CD1c-positive myeloid dendritic cell (primary cell): ENCODE results near the gene ELAVL2.

Experiments used
- DNase-seq: peaks from one replicate; pipeline ENCODE4 v3.0.0-alpha.2; 2016; ENCODE audit errors: extremely low spot score

ELAVL2 gene

DNA sequence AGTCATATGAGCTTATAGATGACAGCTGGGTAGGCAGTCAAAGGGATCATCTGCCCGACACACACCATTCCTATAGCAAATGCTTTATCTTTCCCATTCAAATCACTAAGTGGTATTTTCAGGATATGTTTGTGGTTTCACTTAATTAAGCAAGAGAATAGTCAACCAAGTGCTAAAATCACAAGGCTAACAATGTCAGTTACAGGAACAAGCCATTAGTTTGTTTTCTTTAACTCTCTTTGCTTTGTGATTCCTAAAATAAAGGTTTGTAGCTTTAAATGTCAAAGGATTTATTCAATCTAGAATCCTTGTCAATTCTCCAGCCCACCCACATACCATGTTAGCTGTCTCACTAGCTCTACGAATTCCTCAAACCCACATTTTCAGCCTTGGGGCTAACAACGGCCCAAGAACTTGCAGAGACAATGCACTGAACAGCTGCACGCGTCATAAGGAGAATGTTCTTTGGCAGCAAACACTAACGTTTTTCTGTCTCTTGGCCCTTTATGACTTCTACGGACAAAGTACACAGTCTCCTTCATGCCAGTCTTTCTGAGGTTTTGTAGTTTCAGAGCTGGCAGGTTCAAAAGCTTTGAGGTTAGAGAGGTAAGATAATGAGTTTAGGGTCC lies 56.6 kb downstream of the ELAVL2 start:
- no peak for DNase-seq

DNA sequence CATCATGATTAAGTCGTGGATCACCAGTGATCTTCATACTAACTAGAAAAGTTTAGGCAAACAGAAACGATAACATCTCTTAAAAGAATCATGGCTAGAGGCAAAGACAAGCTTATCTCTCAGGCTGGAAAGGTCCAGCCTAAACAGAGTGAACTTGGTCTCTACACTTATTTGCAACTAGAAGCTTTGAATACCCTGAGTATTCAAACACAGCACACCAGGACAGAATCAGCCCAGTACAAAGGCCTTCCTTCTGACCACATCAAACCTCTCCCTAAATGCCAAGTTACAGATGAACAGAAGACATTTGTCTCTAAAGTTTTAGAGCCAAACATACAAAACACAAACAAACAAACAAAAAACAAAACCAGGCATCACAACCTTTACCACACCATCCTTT lies 57.2 kb downstream of the ELAVL2 start:
- no peak for DNase-seq

DNA sequence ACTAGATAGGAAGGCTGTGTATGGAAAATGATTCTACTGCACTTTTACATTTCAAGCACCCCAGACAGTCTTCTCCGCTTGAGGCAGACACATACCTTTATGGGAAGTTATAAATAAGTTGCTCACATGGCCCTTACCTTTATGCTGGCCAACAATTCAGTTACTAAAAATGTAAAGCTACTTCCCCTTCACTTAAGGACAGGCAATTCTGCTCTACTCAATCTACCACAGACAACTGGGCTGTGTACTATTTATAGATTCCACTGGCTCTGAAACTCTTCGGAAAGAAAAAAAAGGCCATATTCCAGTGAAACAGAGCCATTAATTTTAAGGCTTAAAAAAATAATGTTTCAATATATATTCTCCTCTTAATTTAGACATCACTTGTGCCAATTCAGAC lies 59.4 kb downstream of the ELAVL2 start:
- DNase-seq: no peak

DNA sequence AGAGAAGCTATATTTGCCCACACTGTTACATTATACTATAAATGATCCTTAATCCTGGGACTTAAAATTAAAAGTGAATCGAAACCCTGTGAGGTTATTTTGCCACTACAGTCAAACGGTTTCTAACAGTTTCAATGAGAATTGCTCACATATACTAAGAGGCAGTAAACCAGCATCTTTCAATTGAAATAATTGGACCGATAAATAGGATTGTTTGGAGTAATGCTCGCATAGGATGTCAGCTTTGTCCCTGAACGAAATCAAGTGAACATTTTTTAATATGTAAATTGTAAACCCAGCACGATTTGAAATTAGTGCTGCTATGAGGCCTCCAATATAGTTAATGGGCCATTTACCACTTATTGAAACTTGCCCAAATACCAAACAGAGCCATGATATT lies 60.5 kb downstream of the ELAVL2 start:
- DNase-seq: no peak

DNA sequence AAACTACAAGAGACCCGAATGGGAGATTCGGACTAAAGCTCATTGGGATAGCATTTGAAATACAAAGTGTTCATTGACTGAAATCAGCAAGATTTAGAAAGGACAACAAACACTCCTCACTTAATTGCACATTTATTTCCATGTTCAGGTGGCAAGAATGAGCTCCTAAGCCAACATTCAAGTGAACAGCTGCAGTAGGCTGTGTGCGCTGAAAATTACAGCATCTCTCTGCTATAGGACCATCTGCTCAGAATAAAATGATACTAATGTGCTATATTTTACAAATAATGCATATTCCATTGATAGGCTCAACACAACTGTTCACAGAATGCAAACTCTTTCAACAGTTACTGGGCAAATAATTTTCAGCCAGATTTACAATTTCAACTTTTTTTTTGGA lies 61.8 kb downstream of the ELAVL2 start:
- no peak for DNase-seq

DNA sequence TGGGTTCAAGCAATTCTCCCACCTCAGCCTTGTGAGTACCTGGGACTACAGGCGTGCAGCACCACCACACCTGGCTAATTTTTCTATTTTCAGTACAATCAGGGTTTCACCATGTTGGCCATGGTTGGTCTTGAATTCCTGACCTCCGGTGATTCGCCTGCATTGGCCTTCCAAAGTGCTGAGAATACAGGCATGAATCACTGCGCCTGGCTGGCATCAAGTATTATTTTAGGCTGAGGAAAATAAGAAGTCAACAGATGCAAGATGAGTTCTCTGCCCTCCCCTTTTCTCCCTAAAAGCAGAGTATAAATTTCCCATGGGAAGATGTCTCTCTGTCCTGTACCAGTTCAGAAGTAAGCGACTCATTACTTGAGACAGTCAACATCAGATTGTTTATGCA lies 71.5 kb downstream of the ELAVL2 start:
- no peak for DNase-seq

DNA sequence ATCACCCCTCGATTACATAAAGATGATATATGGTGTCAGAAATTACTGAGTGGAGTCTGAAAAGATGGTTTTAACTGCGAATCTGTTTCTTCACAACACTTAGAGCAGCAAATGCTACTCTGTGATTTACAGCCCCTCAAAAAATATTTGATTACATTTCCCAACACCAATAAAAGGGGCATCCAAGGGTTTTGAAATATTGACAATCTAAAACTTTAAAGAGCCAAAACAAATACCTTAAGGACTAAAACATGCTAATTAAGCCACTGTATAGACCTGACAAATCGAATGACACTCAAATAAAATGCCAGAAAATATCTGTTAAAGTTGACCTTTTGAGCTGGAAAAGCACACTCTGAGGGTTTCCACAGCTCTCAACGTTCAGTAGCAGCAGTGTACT lies 73.2 kb downstream of the ELAVL2 start:
- DNase-seq: no peak

DNA sequence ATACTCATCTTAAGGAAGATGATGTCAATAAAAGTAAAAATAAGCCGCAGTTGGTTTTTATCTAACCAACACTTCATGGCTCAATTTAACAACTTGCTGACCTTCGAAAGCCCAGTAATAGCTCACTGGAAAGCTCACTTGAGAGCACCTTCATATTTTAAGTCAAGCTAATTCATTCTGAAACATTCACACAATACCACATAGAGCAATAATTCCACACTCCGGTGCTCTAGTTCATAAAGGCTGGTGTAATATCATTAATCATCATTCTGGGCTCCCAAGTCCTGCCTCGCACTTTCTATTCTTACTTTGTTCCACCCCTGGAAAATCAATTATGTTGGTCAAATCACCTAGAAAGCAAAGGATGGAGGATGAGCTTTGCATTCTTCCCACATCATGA lies 74.4 kb downstream of the ELAVL2 start:
- no peak for DNase-seq

DNA sequence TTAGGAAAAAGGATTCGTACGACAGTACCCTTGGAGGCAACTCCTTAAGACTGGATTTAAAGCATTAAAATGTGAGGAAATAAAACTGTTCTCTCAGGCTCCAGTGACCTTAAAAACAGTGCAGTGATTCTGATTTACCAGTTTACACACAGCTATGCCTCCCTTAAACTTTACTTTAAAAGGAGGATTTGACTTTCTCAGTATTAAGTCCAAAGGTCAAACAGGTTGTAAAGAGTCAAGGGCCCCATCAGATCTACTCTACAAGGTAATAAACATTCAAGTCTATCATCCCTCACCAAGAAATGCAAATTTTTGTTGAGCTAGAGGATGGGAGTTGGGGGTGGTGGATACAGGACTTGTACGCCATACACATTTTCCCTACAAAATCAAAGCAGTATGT lies 75.2 kb downstream of the ELAVL2 start:
- no peak for DNase-seq

DNA sequence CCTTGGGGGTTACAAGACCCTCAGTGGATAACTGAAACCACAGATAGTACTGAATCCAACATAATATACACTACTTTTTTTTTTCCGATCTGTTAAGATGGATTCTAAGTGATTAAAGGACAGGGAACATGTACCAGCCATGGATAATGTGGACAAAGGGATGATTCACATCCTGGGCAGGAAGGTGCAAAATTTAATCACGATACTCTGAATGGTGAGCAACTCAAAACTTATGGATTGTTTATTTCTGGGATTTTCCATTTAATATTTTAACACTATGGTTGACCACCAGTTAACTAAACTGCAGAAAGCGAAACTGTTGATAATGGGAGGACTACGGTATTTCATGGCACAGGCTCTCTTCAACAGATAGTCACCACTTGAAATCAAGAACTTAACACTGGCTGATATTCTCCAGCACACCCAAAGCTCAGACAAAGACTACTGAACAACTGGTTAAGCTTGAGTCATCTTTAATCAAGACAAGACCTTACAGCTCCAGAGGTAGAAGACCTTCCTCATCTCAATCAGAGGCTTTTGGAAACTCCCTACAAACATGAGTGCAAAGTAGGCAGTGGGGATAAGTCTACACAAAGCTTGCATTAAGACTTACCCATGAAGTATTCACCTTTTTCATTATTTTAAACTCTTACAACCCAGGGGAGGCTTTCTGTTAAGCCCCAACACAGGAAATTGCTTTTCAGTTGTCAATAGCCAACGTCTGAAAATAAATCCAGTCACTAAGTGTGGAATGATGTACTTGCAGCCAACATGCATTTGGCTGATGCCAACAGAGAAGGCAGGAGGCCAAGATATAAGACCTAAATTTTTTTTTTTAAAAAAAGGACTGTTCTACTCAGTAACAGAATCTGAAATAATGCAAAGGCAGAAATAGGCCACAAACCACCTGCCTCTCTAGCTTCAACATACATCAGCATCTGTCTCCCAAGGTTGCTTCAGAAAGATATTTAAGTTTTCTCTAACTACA lies 78.7 kb downstream of the ELAVL2 start:
- no peak for DNase-seq

DNA sequence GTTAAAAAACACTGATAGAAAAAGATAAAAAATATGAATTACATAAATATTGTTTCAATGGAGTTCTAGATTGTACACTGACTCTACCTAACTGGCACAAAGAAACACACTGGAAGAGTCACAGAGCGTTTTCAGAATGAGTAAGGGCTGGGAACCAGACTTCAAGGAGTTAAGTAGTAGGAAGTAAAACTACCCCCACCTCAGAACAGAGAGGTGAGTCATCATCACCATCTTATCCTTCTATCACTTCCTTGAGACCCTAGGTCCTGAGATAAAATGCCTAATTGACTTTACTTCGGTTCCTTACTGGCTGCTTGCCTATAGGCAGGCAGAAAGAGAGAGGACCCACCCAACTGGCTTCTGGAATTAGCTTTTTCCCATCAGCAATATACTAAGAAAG lies 79.7 kb downstream of the ELAVL2 start:
- no peak for DNase-seq

DNA sequence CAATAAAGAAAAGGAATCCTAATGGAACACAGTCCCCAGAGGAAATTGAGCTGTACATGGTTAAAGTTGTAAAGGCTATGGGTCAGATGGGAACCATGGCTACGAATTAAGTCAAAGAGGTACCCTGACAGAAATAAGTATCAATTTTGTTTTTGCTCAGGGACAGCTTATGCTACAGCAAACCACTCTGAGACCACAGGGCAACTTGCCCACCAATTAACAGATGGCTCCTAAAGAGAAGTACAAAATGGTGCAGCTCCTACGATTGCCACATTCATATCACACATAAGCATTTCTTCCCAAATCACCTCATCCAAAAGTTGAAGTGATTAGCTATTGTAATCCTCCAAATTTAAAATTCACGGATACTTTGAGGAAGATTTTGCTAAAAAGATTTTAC lies 83.0 kb downstream of the ELAVL2 start:
- no peak for DNase-seq

DNA sequence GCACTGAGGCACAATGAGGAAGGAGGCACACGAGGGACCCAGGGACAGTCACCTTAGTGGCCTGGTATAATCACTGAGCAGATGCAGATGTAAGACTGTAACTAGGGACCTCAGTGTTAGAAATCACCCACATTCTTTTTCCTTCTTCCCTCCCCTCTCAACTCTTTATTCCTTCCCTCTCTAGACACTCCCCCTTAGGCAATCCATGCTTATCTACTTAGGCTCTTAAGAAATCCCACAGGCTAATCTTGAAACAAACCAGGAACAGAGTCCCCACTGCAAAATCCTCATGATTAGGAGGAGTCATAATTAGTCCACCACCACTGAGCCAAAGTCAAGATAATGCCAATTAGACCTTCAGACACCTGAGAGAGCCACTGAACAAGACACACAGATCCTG lies 84.7 kb downstream of the ELAVL2 start:
- DNase-seq: no peak

DNA sequence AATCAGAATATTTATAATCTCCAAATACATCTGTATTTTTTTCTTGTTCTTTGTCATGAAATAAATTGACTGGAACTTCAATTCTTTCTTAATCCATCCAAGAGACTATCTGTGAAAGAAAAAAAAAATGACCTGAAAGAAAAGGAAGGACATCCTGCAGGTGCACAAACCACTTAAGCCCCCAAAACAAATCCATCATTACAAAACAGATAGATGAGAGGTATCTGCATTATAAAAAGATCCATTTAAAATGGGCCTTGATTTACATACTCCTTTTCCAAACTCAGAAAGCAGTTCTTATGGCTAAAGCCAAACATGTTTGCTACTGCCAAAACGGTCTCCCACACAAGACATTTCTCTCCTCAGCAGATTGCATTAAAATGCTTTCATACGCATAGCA lies 85.5 kb downstream of the ELAVL2 start:
- DNase-seq: no peak

DNA sequence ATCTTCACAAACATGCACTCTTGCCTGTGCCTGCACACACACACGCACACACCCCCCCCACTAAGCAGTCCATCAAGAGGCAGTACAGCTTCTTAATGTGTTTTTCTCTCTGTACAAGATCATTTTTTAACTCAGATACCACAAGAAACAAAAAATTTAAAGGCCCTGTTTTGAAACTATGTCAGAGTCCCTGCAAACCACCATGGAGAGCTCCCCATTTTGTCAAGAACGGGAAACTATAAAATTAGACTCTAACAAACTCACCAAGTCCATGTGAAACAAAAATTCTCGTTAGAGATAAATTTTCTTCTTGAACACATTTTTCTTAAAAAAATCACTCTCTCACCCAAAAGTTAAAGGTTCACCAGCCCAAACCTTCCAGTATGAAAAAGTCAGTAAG lies 86.3 kb downstream of the ELAVL2 start:
- DNase-seq: no peak

DNA sequence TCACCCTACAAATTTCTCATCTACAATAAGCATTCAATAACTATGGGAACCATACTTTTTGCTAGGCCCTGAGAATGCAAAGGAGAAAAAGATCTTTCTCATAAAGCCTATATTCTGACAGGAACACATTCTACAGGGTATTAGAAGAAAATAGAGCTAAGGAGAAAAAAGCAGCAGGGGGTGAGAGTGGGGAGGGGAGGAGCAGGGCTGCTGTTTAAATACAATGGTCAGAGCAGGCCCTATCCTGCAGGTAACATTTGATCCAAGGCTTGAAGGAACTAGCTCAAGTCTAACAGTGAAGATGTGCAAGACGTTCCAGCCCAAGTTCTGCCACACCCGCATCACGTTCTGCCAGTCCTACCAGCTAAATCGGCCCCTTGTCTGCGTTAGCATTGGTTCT lies 89.7 kb downstream of the ELAVL2 start:
- no peak for DNase-seq

DNA sequence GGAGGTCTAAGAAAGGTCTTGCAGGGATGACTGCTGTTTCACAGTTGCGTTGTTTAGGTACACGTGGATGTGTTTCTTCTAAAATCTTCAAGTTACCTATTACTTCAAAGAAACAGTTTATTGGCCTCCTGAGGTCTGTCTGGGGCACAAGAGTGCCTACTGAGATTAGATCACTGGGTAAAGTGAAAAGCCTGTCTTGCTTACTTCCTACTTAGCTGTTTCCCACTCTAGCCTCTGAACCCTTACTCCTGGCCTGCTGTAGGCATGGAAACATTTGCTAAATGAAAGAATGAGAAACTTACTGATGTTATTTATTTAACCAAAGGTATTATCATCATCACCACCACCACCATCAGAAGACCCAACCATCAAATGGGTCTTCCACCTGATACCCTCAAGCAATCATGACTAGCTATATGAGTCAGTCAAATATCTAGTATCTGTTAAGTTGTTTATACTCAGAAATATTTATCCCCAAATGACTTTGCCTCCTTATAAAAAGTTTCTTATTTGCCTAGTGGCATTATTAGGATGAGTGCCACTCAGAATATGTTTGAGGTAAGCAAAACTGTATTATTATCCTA lies 92.5 kb downstream of the ELAVL2 start:
- no peak for DNase-seq

DNA sequence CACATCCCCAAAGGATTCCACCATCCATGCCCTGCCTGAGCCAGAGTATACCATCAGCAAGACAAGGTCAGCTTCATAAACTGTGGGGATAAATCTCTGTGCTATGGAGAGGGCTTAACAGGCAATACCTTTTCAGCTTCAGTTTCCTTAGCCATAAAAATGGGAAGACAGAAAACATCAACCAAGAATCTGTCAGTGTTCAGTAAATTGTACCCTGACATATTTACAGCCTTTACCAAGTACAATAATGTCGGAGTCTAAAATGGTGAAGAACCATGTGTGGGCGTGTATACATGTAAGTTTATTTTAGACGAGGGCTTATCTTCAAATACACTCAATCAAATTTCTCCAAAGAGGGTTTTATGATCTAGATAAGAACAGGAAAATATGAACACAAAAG lies 94.7 kb downstream of the ELAVL2 start:
- no peak for DNase-seq

DNA sequence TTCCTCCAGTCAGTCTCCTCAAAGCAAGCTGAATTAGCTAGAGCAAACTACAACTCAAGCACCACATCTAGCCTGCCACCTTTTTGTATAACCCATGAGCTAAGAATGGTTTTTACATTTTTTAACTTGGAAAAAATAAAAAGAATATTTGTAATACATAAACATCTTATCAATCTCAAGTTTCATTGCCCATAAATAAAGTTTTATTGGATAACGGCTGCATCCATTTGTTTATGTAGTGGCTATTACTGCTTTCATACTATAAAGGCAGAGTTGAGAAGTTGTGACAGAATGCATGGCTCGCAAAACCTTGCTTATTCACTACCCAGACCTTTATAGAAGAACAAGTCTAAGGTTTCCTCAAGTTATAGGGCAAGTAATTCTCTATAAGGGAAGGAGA lies 95.7 kb downstream of the ELAVL2 start:
- no peak for DNase-seq

DNA sequence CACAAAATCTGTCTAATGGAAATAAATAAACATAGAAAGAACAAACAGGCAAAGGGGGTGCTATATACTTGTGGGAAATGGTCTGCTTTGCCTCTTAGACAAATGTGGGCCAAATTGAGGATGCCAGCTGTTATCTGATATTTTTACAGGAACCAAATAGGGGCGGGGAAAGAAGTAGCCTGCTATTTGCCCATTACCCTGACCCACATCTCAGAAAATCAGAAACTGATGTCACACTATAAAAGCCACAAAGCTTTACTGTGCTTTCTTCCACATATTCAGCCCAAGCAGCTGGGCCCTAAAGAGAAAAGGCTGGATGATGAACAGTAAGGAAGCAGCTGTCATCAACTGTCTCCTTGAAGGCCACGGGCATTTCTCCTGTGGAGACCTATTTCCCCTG lies 97.3 kb downstream of the ELAVL2 start:
- DNase-seq: no peak

DNA sequence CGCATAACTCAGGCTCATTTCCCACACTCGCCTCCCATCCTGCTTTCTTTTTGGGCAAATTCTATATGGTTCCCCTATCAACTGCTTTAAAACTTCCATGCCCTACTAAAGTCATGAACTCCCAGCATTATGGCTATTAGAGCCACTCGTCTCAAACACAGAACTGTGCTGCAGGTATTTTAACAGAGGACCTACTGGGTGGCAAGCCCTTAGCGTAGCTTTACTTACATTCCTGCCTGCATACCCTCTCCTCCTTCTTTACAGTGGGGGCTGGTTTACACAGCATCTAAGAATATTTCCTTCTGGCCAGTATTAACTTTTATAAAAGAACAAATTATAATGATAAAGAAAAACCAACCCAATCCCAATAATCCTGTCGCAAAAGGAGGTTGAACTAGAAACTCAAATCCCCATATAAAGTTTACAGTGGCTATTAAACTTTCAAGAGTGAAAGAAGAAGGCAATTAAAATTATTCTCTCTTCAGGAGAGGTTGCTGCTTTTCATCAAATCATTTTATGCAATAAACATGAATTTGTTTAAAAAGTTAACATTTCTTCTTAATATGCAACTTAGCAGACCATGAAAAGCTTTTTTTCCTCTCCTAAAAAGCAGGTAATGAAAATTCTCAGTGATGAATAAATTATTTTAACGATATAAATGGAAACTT lies 100.6 kb downstream of the ELAVL2 start:
- no peak for DNase-seq

DNA sequence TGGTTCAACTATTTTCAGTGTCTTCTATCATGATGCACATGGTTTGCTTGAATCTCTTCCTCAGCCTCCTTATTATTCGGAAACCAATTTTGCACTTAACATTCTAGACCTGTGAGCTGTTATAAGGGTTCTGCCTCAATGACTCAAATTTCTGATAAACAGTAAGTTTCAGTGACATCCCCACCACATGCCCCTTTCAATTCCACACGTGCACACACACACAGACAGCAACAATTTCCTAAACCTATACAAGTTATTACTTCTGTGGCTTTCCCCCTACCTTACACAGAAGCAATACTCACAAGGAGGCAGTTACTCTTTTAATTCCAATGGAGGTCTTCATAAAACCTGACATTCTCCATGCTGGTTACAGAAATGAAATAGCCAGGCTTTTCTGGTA lies 102.4 kb downstream of the ELAVL2 start:
- DNase-seq: no peak
